T-helper 17 cell (primary cell): Measurements from ENCODE around the gene ERVW-1. TPM values are rescaled to one million over a fixed set of nuclear protein-coding genes. Genes with fewer than 3 reads are reported as not detected.
"Not testable (repeated sequence)": the region's sequence is repeated elsewhere in the genome, so short reads cannot be mapped to it uniquely, and the experiment has no call there.

Experiments
- ATAC-seq: fragments of 150-1000 bp; cut with Tn5 transposase; 2 replicates; pipeline ENCODE4 v1.10.0; 2021; ENCODE audit warnings: mild to moderate bottlenecking, moderate library complexity
- DNase-seq, 3 donors: peaks; one replicate each; pipeline versions ENCODE4 v3.0.0 to v3.0.0-alpha.2; 2020 to 2021
- H3K9me3 ChIP-seq: one replicate; pipeline ENCODE4 v1.7.0; 2013; ENCODE audit warnings: low read length, mild to moderate bottlenecking; ENCODE audit not compliant: control insufficient read depth, poor library complexity, severe bottlenecking
- H3K27ac Mint-ChIP-seq: one replicate; pipeline ENCODE4 v1.8.0; 2022; ENCODE audit warnings: mild to moderate bottlenecking, moderate library complexity, mixed read lengths
- H3K27me3 Mint-ChIP-seq: one replicate; pipeline ENCODE4 v1.8.0; 2022; ENCODE audit warnings: mixed read lengths
- H3K36me3 Mint-ChIP-seq: one replicate; pipeline ENCODE4 v1.8.0; 2022; ENCODE audit warnings: low read depth, mixed read lengths
- H3K4me1 Mint-ChIP-seq: one replicate; pipeline ENCODE4 v1.8.0; 2022; ENCODE audit warnings: mild to moderate bottlenecking, mixed read lengths
- H3K4me3 Mint-ChIP-seq: one replicate; pipeline ENCODE4 v1.8.0; 2022; ENCODE audit warnings: mild to moderate bottlenecking, moderate library complexity, mixed read lengths
- total RNA-seq, 4 donors: library from RNA in 2 of 4; stranded (reverse) in 2 of 4; gene quantifications; one replicate each; pipeline ENCODE4 v1.2.3 and lab custom pipeline; 2022 to 2026

Gene ERVW-1
- total RNA-seq, 2 donors from 2014 or later = not detected

- ATAC-seq (no peak), DNase-seq (no peak)
- Mint-ChIP-seq H3K27ac (no peak overlapping the region), H3K36me3 (peaks cover 2% of the 10 kb centered on the region), H3K4me1 (no peaks in the 10 kb centered on the region), H3K4me3 (no peak overlapping the region), H3K27me3 (no peaks in the 10 kb centered on the region)
- no peaks in the 10 kb centered on the region for H3K9me3 ChIP-seq
Observed at GRCh38 chr7:92485974-92486373, 8.2 kb upstream of the ERVW-1 start.

GRCh38 chr7:92485267-92485892, 7.6 kb upstream of the ERVW-1 start:
- Mint-ChIP-seq H3K36me3 (peaks cover 2% of the 10 kb centered on the region), H3K4me3 (no peak overlapping the region), H3K27me3 (no peaks in the 10 kb centered on the region), H3K27ac (no peak overlapping the region), H3K4me1 (no peaks in the 10 kb centered on the region)
- no peaks in the 10 kb centered on the region for H3K9me3 ChIP-seq
- ATAC-seq (no peak), DNase-seq (no peak)

GRCh38 chr7:92484226-92484625, 6.5 kb upstream of the ERVW-1 start:
- H3K4me3 Mint-ChIP-seq, H3K27me3 Mint-ChIP-seq: not testable (repeated sequence)

GRCh38 chr7:92483624-92484023, 5.9 kb upstream of the ERVW-1 start:
- H3K9me3 ChIP-seq = not testable (repeated sequence)

More at GRCh38 chr7:92484226-92484625, 6.5 kb upstream of the ERVW-1 start:
- not testable (repeated sequence) for DNase-seq, ATAC-seq, H3K36me3 Mint-ChIP-seq, H3K27ac Mint-ChIP-seq, H3K4me1 Mint-ChIP-seq, H3K9me3 ChIP-seq

GRCh38 chr7:92479146-92479545, 1.4 kb upstream of the ERVW-1 start:
- ATAC-seq, H3K9me3 ChIP-seq, H3K4me3 Mint-ChIP-seq, H3K36me3 Mint-ChIP-seq, DNase-seq, H3K27ac Mint-ChIP-seq, H3K27me3 Mint-ChIP-seq, H3K4me1 Mint-ChIP-seq: not testable (repeated sequence)

More at GRCh38 chr7:92483624-92484023, 5.9 kb upstream of the ERVW-1 start:
- not testable (repeated sequence) for H3K27me3 Mint-ChIP-seq, ATAC-seq, H3K4me3 Mint-ChIP-seq, DNase-seq, H3K27ac Mint-ChIP-seq, H3K36me3 Mint-ChIP-seq, H3K4me1 Mint-ChIP-seq

GRCh38 chr7:92478711-92479110, 965 bp upstream of the ERVW-1 start:
- ATAC-seq (no peak), DNase-seq (no peak)
- H3K4me1 Mint-ChIP-seq = no peaks in the 10 kb centered on the region
- H3K27me3 Mint-ChIP-seq = no peaks in the 10 kb centered on the region
- H3K36me3 Mint-ChIP-seq = peaks cover 3% of the 10 kb centered on the region
- H3K27ac Mint-ChIP-seq = no peak overlapping the region
- no peaks in the 10 kb centered on the region for H3K9me3 ChIP-seq
- H3K4me3 Mint-ChIP-seq = no peak overlapping the region

- H3K36me3 Mint-ChIP-seq = peaks cover 3% of the 10 kb centered on the region
- H3K4me3 Mint-ChIP-seq = no peak overlapping the region
- no peak overlapping the region for H3K27ac Mint-ChIP-seq
- H3K4me1 Mint-ChIP-seq = no peaks in the 10 kb centered on the region
- DNase-seq (no peak), ATAC-seq (no peak)
- H3K27me3 Mint-ChIP-seq = no peaks in the 10 kb centered on the region
- H3K9me3 ChIP-seq = no peaks in the 10 kb centered on the region
Observed at GRCh38 chr7:92478095-92478494, 349 bp upstream of the ERVW-1 start.

GRCh38 chr7:92475851-92476590, 1.7 kb downstream of the ERVW-1 start:
- not testable (repeated sequence) for ATAC-seq, H3K36me3 Mint-ChIP-seq, H3K27me3 Mint-ChIP-seq, H3K4me1 Mint-ChIP-seq, H3K4me3 Mint-ChIP-seq, H3K27ac Mint-ChIP-seq, DNase-seq, H3K9me3 ChIP-seq

GRCh38 chr7:92475261-92475770, 2.4 kb downstream of the ERVW-1 start:
- H3K27me3 Mint-ChIP-seq, H3K4me3 Mint-ChIP-seq, H3K4me1 Mint-ChIP-seq: not testable (repeated sequence)

GRCh38 chr7:92473989-92474388, 3.8 kb downstream of the ERVW-1 start:
- DNase-seq, H3K27ac Mint-ChIP-seq, ATAC-seq, H3K9me3 ChIP-seq, H3K36me3 Mint-ChIP-seq, H3K4me1 Mint-ChIP-seq, H3K27me3 Mint-ChIP-seq, H3K4me3 Mint-ChIP-seq: not testable (repeated sequence)

More at GRCh38 chr7:92475261-92475770, 2.4 kb downstream of the ERVW-1 start:
- not testable (repeated sequence) for DNase-seq, ATAC-seq, H3K9me3 ChIP-seq, H3K36me3 Mint-ChIP-seq, H3K27ac Mint-ChIP-seq

- not testable (repeated sequence) for H3K27ac Mint-ChIP-seq, H3K27me3 Mint-ChIP-seq, H3K4me1 Mint-ChIP-seq, H3K4me3 Mint-ChIP-seq, ATAC-seq, H3K36me3 Mint-ChIP-seq, DNase-seq, H3K9me3 ChIP-seq
Observed at GRCh38 chr7:92468589-92468988, 9.2 kb downstream of the ERVW-1 start.

- peaks cover 3% of the 10 kb centered on the region for H3K36me3 Mint-ChIP-seq
- no peaks in the 10 kb centered on the region for H3K4me1 Mint-ChIP-seq
- H3K9me3 ChIP-seq = no peaks in the 10 kb centered on the region
- no peak overlapping the region for H3K4me3 Mint-ChIP-seq
- no peak overlapping the region for H3K27ac Mint-ChIP-seq
- no peak for DNase-seq
- no peak for ATAC-seq
- H3K27me3 Mint-ChIP-seq = no peaks in the 10 kb centered on the region
Observed at GRCh38 chr7:92466682-92467081, 11.1 kb downstream of the ERVW-1 start.

GRCh38 chr7:92464515-92464914, 13.2 kb downstream of the ERVW-1 start:
- DNase-seq (no peak), ATAC-seq (no peak)
- H3K4me1 Mint-ChIP-seq = no peaks in the 10 kb centered on the region
- no peak overlapping the region for H3K27ac Mint-ChIP-seq
- no peak overlapping the region for H3K4me3 Mint-ChIP-seq
- no peaks in the 10 kb centered on the region for H3K36me3 Mint-ChIP-seq
- no peaks in the 10 kb centered on the region for H3K27me3 Mint-ChIP-seq
- no peaks in the 10 kb centered on the region for H3K9me3 ChIP-seq

- Mint-ChIP-seq H3K4me1 (no peaks in the 10 kb centered on the region), H3K27me3 (no peaks in the 10 kb centered on the region), H3K4me3 (no peak overlapping the region), H3K36me3 (no peaks in the 10 kb centered on the region), H3K27ac (peak overlapping the region; percentile 69)
- no peaks in the 10 kb centered on the region for H3K9me3 ChIP-seq
- ATAC-seq (no peak), DNase-seq (no peak)
Observed at GRCh38 chr7:92462560-92462959, 15.2 kb downstream of the ERVW-1 start.
